Measurements from ENCODE around the gene SUN1.

DNA sequence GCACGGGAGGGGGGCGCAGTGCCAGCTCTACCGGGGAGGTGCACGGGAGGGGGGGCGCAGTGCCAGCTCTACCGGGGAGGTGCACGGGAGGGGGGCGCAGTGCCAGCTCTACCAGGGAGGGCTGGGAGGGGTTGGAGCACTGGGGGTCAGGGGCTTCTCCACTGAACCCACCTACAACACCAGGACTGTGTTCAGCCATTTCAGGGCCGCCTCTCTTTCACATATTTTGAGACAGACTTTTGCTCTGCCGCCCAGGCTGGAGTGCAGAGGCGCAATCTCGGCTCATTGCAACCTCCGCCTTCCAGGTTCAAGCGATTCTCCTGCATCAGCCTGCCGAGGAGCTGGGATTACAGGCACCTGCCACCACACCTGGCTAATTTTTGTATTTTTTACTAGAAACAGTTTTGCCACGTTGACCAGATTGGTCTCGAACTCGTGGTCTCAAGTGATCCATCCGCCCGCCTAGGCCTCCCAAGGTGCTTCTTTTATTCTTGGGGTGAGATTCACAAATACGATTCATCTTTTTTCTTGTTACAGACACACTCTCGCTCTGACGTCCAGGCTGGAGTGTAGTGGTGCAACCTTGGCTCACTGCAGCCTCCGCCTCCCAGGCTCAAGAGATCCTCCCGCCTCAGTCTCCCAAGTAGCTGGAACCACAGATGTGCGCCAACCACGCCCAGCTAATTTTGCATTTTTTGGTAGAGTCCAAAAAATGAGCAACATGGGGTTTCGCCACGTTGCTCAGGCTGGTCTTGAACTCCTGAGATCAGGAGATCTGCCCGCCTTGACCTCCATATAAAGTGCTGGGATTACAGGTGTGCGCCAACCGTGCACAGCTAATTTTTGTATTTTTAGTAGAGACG, 85.2 kb downstream of the SUN1 start:
- TF ChIP-seq, protein P1, sequence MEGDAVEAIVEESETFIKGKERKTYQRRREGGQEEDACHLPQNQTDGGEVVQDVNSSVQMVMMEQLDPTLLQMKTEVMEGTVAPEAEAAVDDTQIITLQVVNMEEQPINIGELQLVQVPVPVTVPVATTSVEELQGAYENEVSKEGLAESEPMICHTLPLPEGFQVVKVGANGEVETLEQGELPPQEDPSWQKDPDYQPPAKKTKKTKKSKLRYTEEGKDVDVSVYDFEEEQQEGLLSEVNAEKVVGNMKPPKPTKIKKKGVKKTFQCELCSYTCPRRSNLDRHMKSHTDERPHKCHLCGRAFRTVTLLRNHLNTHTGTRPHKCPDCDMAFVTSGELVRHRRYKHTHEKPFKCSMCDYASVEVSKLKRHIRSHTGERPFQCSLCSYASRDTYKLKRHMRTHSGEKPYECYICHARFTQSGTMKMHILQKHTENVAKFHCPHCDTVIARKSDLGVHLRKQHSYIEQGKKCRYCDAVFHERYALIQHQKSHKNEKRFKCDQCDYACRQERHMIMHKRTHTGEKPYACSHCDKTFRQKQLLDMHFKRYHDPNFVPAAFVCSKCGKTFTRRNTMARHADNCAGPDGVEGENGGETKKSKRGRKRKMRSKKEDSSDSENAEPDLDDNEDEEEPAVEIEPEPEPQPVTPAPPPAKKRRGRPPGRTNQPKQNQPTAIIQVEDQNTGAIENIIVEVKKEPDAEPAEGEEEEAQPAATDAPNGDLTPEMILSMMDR (IDR thresholded peaks at IDR 0.05): no peak
- TF ChIP-seq POLR2A (IDR thresholded peaks at IDR 0.05) (no peak), EP300 (IDR thresholded peaks at IDR 0.05) (no peak)
